H1 (cell line): ENCODE results near the gene CRELD1. TPM values are rescaled to one million over a fixed set of nuclear protein-coding genes. Genes with fewer than 3 reads are reported as not detected.

Source experiments
- polyA plus RNA-seq, 7 experiments: library from polyadenylated mRNA; depleted of rRNA in 3 of 7; stranded (reverse) in 5 of 7; unstranded in 2 of 7; fragments of >200 nt in 5 of 7; fragments of 200-250 nt in 2 of 7; gene quantifications; 1 replicate in 5 of 7; 2 replicates in 1 of 7; 4 replicates in 1 of 7; pipeline versions ENCODE4 v1.2.1 to v1.2.3, GENCODE V29; 2011 to 2013; ENCODE audit warnings: missing spikeins in 2 of 7, mixed read lengths in 2 of 7
- small RNA-seq: library from polyadenylated mRNA; stranded (forward); fragments of <200 nt; extraction: miRNeasy Mini kit (QIAGEN cat#:217004); gene quantifications from one replicate; pipeline ENCODE3, GENCODE V24; 2013; ENCODE audit not compliant: insufficient read depth
- total RNA-seq: library from RNA; stranded (reverse); fragmentation: NEBNext Ultra II Directional; extraction: Animal tissue kit (Norgen Biotek cat#: 25700); gene quantifications from 2 replicates; pipeline ENCODE4 v1.2.1, GENCODE V29; 2021

Gene CRELD1
- total and polyA plus RNA-seq, 2 of the 8 experiments (the other 6 are each of a cell fraction or from before 2014, with no cell fraction given), result 12.9 to 15.1 TPM

Small RNA genes within 50 kb of the gene (small RNA-seq; reads per million reads assigned to genes)
- gene RNU6-882P, result not detected

Other genes with a start within 250 kb of the CRELD1 start
- 4.4 and 4.8 TPM in 2 replicates for gene CPNE9, start 230.0 kb upstream of the CRELD1 start, total RNA-seq
- 6.0 and 7.1 TPM in 2 replicates for gene CPNE9, start 230.0 kb upstream of the CRELD1 start, polyA plus RNA-seq (2011; rRNA removed)
- gene BRPF1, start 202.1 kb upstream of the CRELD1 start, total RNA-seq, result 21.7 and 27.7 TPM in 2 replicates
- 11.3 and 16.3 TPM in 2 replicates for gene BRPF1, start 202.1 kb upstream of the CRELD1 start, polyA plus RNA-seq (2011; rRNA removed)
- 29.6 and 31.2 TPM in 2 replicates for gene OGG1, start 183.9 kb upstream of the CRELD1 start, total RNA-seq
- 46.8 and 58.1 TPM in 2 replicates for gene OGG1, start 183.9 kb upstream of the CRELD1 start, polyA plus RNA-seq (2011; rRNA removed)
- gene CAMK1, start 163.9 kb upstream of the CRELD1 start, total RNA-seq, result 4.8 and 4.9 TPM in 2 replicates
- 5.1 and 5.3 TPM in 2 replicates for gene CAMK1, start 163.9 kb upstream of the CRELD1 start, polyA plus RNA-seq (2011; rRNA removed)
- gene TADA3, start 141.4 kb upstream of the CRELD1 start, total RNA-seq, result 50.3 and 55.2 TPM in 2 replicates
- 43.4 and 51.2 TPM in 2 replicates for gene TADA3, start 141.4 kb upstream of the CRELD1 start, polyA plus RNA-seq (2011; rRNA removed)
- 153 and 154 TPM in 2 replicates for gene ARPC4, start 140.8 kb upstream of the CRELD1 start, total RNA-seq
- 108 and 138 TPM in 2 replicates for gene ARPC4, start 140.8 kb upstream of the CRELD1 start, polyA plus RNA-seq (2011; rRNA removed)
- 4.3 and 5.9 TPM in 2 replicates for gene TTLL3, start 123.6 kb upstream of the CRELD1 start, total RNA-seq
- 8.9 and 11.4 TPM in 2 replicates for gene TTLL3, start 123.6 kb upstream of the CRELD1 start, polyA plus RNA-seq (2011; rRNA removed)
- gene RPUSD3, start 89.8 kb upstream of the CRELD1 start, total RNA-seq, result 63.8 and 68.4 TPM in 2 replicates
- 154 and 164 TPM in 2 replicates for gene RPUSD3, start 89.8 kb upstream of the CRELD1 start, polyA plus RNA-seq (2011; rRNA removed)
- gene CIDEC, start 53.6 kb upstream of the CRELD1 start, total RNA-seq, result not detected in 2 replicates
- not detected in 2 replicates for gene CIDEC, start 53.6 kb upstream of the CRELD1 start, polyA plus RNA-seq (2011; rRNA removed)
- 26.8 and 26.9 TPM in 2 replicates for gene JAGN1, start 43.2 kb upstream of the CRELD1 start, total RNA-seq
- 42.9 and 51.6 TPM in 2 replicates for gene JAGN1, start 43.2 kb upstream of the CRELD1 start, polyA plus RNA-seq (2011; rRNA removed)
- 4.4 and 4.9 TPM in 2 replicates for gene IL17RE, start 31.0 kb upstream of the CRELD1 start, total RNA-seq
- gene IL17RE, start 31.0 kb upstream of the CRELD1 start, polyA plus RNA-seq (2011; rRNA removed), result 3.4 and 3.8 TPM in 2 replicates
- gene IL17RC, start 16.7 kb upstream of the CRELD1 start, total RNA-seq, result 9.1 and 11.8 TPM in 2 replicates
- gene IL17RC, start 16.7 kb upstream of the CRELD1 start, polyA plus RNA-seq (2011; rRNA removed), result 13.0 and 15.4 TPM in 2 replicates
- 8.4 and 9.2 TPM in 2 replicates for gene PRRT3, start 18.6 kb downstream of the CRELD1 start, total RNA-seq
- gene PRRT3, start 18.6 kb downstream of the CRELD1 start, polyA plus RNA-seq (2011; rRNA removed), result 9.0 and 10.0 TPM in 2 replicates
- gene EMC3, start 53.0 kb downstream of the CRELD1 start, total RNA-seq, result 37.6 and 40.2 TPM in 2 replicates
- gene EMC3, start 53.0 kb downstream of the CRELD1 start, polyA plus RNA-seq (2011; rRNA removed), result 34.2 and 59.8 TPM in 2 replicates
- 74.0 and 77.8 TPM in 2 replicates for gene FANCD2, start 92.6 kb downstream of the CRELD1 start, total RNA-seq
- 22.8 and 33.1 TPM in 2 replicates for gene FANCD2, start 92.6 kb downstream of the CRELD1 start, polyA plus RNA-seq (2011; rRNA removed)
- gene FANCD2OS, start 174.4 kb downstream of the CRELD1 start, total RNA-seq, result not detected in 2 replicates
- gene FANCD2OS, start 174.4 kb downstream of the CRELD1 start, polyA plus RNA-seq (2011; rRNA removed), result not detected in 2 replicates
- 134 and 137 TPM in 2 replicates for gene BRK1, start 181.8 kb downstream of the CRELD1 start, total RNA-seq
- gene BRK1, start 181.8 kb downstream of the CRELD1 start, polyA plus RNA-seq (2011; rRNA removed), result 103 and 164 TPM in 2 replicates
- gene VHL, start 207.9 kb downstream of the CRELD1 start, total RNA-seq, result 51.5 and 53.7 TPM in 2 replicates
- 14.0 and 14.5 TPM in 2 replicates for gene VHL, start 207.9 kb downstream of the CRELD1 start, polyA plus RNA-seq (2011; rRNA removed)
- 1.3 and 1.5 TPM in 2 replicates for gene IRAK2, start 231.1 kb downstream of the CRELD1 start, total RNA-seq
- gene IRAK2, start 231.1 kb downstream of the CRELD1 start, polyA plus RNA-seq (2011; rRNA removed), result 1.5 TPM in 2 replicates